HG03457 (cell line): ENCODE measurements around the gene KCTD19.
A peak's percentile ranks its signal among the peaks of the same experiment; 100 is the strongest.

Experiments
- ATAC-seq: cut with Tn5 transposase; IDR thresholded peaks from one replicate; pipeline ENCODE4 v1.9.1; 2021; ENCODE audit warnings: moderate number of reproducible peaks; ENCODE audit not compliant: unreplicated experiment

The KCTD19 gene

DNA sequence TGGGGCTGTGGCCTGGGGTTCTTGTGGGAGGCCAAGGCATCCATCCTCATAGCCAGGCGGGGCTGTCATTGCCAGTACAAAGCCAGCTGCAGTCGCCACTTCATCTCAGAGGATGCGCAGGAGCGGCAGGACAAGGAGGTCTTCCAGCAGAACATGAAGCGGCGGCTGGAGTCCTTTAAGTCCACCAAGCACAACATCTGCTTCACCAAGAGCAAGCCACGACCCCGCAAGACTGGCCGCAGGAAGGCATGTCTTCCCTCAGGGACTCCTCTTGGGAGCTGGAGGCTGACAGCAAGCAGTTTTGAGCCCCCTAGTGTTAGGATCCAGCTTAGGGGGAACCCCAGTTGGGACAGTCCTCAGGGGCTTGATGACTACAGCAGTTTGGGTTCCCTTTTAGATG is 62.3 kb downstream of the KCTD19 start:
- no peak for ATAC-seq

DNA sequence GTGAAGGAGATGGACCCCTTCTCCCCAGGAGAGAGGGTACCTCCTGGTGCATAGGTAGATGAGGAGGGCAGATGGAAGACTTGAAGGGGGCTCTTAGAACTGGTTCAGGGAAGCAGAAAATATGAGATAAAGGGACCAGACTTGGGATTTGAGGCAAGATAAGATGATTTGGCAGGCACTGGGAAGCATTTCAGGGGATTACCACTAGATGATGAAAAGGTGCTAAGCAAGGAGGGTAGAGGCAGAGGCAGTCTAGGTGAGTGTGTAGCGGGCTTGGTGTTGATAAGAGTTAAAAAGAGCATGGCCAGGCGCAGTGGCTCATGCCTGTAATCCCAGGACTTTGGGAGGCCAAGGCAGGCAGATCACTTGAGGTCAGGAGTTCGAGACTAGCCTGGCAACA is 63.3 kb downstream of the KCTD19 start:
- ATAC-seq, result no peak

DNA sequence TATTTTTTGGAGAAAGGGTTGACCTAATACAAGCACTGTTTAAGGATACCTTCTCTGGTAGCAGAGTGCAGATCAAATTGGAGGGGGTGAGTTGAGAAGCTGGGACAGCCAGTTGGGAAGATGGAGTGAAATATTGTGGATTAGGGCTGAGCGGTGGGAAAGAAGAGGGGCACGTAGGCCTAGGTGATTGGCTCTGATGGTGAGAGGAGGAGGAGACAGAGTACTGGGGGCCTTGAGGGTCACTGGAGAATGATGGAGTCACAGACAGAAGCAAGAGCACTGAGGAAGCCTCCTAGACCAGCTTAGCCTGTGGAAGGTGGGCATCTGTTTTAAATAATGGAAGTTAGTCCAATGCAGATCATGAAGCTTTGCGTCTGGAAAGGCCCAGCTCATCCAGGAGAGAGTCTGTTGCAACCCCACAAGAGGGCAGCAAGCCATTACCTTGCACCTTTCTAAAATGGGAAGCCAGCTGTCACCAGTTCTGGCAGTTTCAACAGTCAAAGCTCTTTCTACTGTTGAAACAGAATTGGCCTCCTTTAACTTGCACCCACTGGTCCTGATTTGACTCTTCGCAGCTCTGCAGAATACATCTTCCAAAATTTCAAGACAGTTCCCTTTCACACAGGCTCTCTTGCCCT is 66.0 kb downstream of the KCTD19 start:
- no peak for ATAC-seq

DNA sequence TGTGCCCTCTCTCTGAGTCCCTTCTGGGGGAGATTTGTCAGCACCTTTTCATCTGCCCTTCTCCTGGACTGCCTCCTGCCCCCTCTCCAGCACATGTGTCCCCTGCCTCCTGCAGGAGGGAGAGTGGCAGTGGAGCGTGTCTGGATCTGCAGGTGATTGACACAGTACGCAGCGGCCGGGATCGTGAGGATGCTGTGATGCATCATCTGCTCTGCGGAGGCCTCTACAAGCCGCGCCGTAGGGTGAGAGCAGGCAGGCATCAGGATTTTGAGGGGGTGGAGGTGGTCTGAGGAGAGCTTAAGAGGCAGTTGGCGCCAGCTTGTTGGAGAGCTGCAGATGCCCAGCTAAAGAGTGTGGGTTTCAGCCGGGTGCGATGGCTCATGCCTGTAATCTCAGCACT is 66.8 kb downstream of the KCTD19 start:
- no peak for ATAC-seq

DNA sequence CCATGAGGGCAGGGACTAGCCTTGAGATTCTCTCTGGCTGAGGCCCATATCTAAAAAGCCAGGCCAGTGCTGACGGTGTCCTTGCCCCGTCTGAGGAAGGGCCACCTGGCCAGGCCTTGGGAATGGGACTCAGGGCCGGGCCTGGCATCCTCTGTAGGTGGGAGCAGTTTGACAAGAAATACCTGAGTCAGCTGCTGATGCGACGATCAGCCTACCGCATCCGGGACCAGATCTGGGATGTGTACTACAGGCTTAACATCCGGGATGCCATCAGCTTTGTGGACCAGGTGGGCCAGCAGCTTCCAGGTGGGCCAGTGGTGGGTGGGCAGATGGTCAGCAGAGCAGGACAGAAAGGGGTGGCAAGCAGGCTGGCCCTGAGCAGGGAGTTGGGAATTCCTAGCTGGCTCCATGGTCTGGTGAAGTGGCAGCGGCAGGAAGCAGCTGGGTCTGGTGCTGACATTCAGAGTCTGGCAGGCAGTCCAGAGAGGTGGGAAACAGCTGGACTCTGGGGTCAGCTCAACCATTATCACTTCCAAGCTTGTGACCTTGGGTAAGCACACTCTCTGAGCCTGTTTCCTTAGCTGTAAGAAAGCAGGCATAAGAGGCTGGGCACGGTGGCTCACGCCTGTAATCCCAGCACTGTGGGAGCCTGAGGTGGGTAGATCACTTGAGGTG is 68.2 kb downstream of the KCTD19 start:
- ATAC-seq, result no peak

DNA sequence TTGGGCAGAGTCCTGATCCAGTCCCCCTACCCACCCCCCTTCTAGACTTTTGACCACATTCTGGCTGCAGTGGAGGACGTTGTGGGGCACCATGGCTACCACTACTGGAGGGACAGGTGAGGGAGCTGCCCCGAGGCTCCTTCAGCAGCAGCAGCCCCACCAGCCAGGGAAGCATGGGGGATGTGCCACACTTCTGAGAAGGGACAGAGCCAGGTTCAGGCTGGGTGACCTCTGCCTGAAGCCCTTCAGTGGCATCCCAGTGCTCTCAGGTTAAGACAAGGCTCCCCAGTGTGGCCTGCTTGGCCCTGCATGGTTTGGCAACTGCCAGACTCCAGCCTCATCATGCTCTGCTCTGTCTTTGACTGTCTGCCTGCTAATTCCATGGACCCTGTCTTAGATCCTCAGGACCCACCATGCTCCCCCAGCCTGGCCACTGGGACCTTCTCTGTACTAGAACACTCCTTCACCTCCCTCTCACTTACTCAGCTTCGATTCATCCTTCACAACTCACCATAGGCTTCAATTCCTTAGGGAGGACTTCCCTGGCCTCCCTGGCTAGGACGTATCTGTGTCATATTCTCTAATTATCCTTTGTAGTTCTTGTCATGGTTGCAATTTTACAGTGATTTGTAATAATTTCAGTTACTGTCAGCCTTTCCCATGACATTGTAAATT is 68.9 kb downstream of the KCTD19 start:
- no peak for ATAC-seq

DNA sequence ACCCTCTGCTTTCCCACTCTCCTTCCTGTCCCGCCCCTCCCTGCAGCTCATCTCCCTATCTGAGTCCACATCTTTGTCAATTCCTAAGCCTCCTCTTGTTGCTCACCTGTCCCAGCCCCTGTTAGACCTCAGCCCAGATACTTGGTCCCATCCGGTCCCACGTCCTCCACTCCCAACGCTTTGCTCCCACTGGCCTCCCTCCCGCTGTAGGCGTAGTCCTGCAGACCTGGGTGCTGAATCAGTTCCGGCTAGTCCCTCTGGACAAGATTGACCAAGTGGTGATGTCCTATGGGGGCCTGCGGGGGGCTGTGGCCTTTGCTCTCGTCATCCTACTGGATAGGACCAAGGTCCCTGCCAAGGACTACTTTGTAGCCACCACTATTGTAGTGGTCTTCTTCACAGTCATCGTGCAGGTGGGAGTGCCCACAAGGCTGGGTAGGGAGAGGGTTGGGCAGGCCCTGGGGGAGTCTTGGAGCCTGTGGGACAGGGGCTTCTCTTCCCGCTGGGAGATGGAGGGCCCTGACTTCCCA is 69.8 kb downstream of the KCTD19 start:
- no peak for ATAC-seq

DNA sequence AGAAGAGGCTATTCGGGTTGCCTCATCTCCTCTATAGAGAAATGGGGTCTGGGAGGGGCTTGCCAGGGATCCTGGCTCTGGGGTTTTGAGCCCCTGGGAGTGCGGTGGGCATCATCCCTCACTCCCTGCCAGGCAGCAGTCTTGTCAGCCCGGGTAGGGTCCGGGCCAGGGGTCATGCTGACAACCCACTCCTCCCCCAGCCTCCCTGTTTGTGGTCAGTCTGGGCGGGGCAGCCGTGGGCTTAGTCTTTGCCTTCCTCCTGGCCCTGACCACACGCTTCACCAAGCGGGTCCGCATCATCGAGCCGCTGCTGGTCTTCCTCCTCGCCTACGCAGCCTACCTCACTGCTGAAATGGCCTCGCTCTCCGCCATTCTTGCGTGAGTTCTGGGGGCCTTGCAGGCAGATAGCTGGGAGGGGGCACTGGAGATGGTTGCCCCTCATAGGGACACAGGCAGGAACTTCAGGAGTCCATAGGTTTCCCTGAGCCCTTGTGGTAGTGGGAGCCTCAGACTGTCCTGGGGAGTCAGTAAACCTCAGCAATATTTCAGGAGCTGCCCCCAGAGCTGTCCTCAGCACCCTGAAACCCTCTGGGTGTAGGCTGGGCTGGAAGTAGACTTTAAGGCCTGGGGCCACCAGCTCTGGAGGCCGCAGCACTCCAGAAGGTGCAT is 70.9 kb downstream of the KCTD19 start:
- ATAC-seq, result no peak

DNA sequence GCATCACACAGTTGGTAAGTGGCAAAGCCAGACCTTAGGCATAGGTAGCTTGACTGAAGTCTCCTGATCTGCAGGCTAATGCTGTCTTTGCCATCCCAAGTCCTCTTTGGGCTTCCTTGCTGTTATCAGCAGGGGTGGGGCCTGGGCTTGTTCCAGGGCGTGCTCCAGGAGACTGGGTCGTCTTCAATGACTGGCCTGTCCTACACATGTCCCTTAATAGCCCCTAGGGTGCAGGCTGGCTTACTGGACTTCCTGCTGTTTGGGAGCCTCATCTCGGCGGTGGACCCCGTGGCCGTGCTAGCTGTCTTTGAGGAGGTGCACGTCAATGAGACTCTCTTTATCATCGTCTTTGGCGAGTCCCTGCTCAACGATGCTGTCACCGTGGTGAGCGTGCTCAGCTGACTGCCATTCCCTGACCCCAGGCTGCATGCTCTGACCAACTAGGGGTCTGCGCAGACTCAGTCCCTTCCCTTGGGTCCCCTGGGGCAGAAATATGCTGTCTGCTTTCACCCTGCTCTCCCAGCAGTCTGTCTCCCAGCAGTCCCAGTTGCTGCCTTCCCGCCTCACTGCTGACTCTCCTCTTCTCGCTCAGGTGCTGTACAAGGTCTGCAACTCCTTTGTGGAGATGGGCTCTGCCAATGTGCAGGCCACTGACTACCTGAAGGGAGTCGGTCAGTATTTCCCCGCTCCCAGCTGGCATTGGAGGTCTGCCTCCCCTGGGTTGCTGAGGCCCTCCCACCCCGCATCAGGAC is 71.6 kb downstream of the KCTD19 start:
- ATAC-seq, result no peak

DNA sequence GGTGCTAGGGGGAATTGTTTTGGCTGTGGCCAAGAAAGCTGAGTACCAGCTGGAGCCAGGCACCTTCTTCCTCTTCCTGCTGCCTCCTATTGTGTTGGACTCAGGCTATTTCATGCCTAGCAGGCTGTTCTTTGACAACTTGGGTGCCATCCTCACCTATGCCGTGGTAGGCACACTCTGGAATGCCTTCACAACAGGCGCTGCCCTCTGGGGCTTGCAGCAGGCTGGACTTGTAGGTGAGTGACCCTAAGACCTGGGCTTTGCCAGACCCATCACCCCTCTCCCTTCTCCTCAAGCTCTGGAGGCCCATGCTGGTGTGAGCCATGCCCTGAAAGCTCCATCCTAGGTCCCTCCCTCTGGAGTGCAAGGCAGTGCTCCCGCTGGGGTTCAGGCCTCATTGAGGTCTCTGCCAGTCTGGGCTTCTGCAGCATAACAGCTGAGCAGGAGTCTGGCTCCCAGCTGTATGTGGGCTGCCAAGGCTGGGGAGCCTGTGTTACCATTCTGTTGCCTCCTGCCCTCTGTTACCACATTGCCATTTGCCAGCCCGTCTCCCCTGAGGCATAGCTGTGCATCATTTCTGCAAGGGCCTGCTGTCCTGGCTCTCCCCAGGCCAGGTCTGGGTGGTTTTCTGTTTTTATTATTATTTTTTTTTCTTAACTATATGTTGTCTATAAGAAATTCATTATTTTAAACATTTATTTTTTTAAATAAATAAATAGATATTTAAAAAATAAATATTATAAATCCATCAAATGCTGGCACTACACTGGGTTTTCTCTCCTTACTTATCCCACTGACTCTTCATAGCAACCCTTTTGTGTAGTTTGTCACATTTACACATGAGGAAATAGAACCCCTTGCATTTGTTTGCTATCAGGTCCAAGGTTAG is 73.7 kb downstream of the KCTD19 start:
- no peak for ATAC-seq

DNA sequence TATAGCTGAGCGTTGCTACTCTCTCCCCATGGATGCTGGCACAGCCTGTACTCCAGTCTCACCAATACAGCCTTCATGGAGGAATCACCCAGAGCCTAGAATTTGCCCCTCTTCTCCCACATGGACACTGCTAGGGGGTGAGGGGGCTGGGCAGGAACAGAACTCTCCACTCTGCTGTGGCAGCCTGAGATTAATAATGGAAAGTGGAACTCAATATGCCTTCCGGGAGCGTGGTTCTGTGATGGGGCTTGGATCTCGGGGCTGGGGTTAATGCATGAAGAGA is 76.6 kb downstream of the KCTD19 start:
- ATAC-seq, result no peak

DNA sequence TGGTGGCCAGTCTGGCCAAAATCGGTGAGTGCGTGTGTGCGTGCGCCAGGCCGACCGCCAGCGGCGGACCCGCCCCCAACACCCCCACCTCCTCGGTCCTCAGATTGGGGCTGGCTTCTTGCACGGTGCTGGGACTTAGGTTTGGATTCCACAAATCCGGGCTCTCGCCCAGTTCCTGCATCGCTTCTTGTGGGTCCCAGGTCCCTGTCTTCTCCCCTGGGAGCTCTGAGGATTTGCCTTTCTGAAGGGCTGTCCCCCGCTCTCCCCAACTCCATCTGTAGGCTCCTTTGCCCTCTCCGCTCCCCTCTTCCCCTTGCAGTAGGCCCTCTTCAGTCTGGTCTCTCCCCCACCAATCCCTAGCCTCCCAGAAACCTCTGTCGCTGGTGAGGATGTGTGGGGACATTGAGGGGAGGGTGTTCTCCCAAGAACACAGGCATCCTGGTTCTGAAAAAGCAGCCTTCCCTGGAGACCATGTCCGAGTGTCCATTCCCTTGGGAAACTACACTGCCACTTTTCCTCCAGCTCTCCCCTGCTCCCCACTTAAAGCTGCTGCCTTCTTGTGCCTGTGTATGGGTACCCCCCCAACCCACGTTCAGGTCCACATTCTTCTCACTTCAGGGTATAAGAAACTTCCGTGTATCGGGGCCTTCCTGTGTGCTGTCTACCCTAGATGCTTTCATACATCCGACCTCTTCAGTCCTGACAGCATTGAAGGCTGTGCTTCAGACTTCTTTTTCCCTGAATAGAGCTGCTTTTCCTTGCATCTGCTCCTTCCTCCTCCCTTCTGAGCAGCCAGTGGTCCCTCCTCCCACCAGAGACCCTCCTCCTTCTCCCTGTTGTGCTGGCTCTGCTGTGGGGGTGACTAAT is 77.1 kb downstream of the KCTD19 start:
- ATAC-seq, result no peak

DNA sequence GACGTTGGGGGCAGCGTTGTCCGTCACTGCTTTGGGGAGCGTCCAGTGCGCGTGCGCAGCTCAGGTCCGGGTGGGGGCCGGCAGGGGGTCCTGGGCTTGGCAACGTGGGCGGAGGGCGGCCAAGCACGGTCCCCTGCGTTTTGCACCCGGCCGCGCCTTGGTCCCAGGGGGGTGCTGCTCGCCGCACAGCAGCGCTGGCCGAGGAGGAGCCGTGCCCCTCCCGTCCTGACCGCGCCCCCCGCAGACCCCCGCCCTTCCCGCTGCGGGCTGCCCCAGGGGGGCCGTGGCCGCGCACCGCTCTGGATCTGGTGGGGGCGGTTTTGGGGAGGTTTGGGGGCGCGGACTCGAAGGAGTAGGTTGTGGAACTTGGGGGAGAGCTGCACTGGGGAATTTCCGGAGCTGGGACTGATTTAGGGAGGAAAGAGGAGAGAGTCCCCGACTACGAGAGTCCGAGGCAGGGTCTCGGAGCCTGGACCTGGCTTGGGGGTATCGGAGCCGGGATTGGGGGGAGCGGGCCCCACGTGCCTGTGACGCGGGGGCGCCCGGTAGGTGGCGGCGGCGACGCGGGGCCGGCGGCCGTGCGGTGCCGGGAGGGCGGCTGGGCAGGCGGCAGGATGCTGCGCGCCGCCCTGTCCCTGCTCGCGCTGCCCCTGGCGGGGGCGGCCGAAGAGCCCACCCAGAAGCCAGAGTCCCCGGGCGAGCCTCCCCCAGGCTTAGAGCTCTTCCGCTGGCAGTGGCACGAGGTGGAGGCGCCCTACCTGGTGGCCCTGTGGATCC is 78.0 kb downstream of the KCTD19 start, which contains the start of gene SLC9A5:
Gene SLC9A5, plus strand, starts transcription at position 579 of the 777 bp plus-strand sequence. Its CDS starts 36 bp downstream, at position 615.
- ATAC-seq, result no peak

DNA sequence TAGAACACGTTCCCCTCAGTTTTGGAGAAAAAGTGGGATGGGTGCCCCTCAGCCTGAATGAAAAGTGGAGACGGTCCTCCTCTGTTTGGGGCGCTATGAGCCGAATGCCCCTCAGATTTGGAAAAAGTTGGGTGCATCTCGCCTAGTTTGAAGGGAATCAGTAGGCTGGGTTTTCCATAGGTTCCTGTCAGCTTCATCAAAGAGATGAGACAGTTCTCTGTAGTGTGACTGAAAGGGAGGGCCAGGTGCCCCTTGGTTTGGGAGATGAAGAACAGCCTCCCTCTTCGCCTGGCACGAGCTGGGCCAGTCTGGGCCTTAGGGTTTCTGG is 78.5 kb downstream of the KCTD19 start:
- ATAC-seq, result no peak

DNA sequence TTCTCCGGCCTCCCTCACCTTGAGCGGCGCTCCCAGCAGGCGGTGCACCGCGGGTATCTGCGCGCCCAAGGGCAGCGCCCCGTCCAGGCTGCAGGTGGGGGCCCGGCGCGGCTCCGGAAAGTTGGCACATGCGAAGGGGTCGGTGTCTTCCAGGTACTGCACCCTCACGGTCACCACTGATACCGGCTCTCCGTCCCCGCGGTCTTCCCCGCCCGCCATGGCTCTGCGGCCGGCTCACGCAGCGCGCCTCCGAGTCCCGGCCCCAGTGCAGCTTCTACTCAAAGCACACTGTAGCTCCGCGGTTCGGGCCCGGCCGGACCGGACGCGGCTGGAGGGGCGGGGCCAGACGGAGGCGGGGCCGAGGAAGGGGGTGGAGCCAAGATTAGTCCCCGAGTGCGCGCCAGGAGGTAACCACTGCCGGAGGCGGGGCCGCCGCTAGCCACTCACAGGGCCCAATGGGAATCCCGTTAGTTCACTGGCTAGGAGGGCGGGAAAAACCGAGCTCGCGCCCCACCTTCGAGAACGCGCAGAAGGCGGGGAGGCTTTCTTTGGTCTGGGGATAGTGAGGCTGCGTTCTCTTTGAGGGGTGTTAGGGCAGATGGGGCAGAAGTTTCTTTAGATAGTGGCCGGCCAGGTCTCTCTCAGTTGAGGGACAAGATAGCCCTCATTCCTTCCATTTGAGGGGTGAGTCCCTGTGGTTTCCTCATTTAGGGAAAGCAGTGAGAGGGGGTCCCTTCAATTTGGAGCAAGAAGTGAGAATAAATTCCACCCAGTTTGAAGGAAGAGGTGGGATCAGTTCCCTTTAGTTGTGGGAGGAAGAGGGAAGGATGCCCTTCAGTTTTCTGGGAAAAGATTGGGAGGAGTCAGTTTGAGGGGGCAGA is 79.1 kb downstream of the KCTD19 start, which contains the start of gene FHOD1:
Gene FHOD1, minus strand, starts transcription at position 290 of the 881 bp plus-strand sequence. Its CDS starts 71 bp downstream, at position 219.
- peak; percentile 45 for ATAC-seq

DNA sequence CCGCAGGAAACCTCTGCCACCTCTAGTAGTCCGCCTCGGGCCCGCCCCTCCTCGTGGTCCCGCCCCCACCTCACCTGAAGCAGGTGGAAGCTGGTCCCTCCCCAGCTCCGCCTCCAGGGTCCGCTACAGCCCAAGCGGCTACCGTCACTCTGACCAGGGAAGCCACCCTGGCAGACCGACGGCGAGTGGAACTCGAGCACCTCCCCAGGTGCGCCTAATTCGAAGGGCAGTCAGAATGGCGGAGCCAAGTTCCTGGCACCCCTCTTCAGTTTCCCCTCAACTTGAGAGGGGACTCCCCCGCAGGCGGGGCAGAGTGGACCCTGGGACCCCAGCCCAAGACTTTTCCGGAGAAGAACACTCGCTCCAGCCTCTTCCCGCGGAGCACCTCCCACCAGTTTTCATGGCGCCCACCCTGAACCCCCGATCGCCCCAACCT is 79.8 kb downstream of the KCTD19 start:
- ATAC-seq, result no peak

DNA sequence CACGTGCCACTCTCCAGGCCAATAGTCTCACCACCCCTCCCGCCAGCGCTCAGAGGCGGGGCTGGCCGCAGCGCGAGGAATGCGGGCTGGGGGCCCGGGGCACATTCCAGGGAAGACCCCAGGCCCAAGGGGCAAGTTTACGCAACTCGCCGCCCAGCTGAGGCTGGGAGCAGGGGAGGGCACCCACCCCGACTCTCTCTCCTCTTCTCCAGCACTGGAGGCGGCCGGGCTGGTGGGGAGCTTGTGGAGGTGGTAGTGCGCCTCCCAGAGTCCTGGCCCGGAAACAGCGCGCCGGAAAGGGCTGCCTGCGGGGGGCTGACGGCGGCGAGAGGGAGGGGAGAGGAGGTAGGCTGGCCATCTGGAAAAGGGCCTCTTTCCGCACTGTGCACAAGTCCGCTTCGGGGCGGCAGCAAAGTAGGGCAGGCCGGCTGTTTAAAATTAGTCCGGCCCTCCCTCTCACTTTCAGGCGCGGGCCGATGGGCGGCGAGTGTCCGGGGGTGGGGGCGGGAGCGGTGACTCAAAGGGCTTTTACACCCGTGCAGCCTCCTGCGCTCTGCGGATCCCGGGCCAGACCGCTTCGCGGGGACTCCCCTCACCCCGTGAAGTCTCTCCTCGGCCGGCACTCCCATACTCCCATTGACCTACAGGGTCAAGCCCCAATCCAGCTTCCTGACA is 80.3 kb downstream of the KCTD19 start:
- no peak for ATAC-seq
